H9 (cell line): ENCODE measurements around the gene AKAP11. TPM values are rescaled to one million over a fixed set of nuclear protein-coding genes. Genes with fewer than 3 reads are reported as not detected.

Source experiments
- DNase-seq: peaks from one replicate; pipeline ENCODE4 v3.0.0-alpha.2; 2017
- H2AFZ ChIP-seq: one replicate; pipeline ENCODE4 v1.6.1; 2013; ENCODE audit warnings: mild to moderate bottlenecking, low read length, control low read depth, moderate library complexity
- H2AK5ac ChIP-seq: 2 replicates; pipeline ENCODE4 v1.6.1; 2013; ENCODE audit warnings: low read length, control low read depth, mixed read lengths; ENCODE audit not compliant: insufficient read length
- H2BK120ac ChIP-seq: one replicate; pipeline ENCODE4 v1.6.1; 2013; ENCODE audit warnings: low read depth, mild to moderate bottlenecking, low read length, control low read depth, inconsistent platforms; ENCODE audit not compliant: poor library complexity, severe bottlenecking
- H2BK12ac ChIP-seq: 2 replicates; pipeline ENCODE4 v1.6.1; 2013; ENCODE audit warnings: low read length, control low read depth, mixed read lengths, low read depth; ENCODE audit not compliant: insufficient read length
- H2BK15ac ChIP-seq: 2 replicates; pipeline ENCODE4 v1.6.1; 2013; ENCODE audit warnings: low read depth, low read length, control low read depth
- H2BK20ac ChIP-seq: one replicate; pipeline ENCODE4 v1.6.1; 2013; ENCODE audit warnings: low read depth, mild to moderate bottlenecking, low read length, control low read depth, inconsistent platforms; ENCODE audit not compliant: poor library complexity, severe bottlenecking
- H2BK5ac ChIP-seq: 2 replicates; pipeline ENCODE4 v1.6.1; 2013; ENCODE audit warnings: low read length, control low read depth, mixed read lengths; ENCODE audit not compliant: insufficient read length
- H3K14ac ChIP-seq: 2 replicates; pipeline ENCODE4 v1.6.1; 2013; ENCODE audit warnings: low read length, control low read depth; ENCODE audit not compliant: insufficient read depth
- H3K18ac ChIP-seq: 2 replicates; pipeline ENCODE4 v1.6.1; 2013; ENCODE audit warnings: low read depth, mild to moderate bottlenecking, mixed read lengths, low read length, control low read depth; ENCODE audit not compliant: insufficient read length
- H3K23ac ChIP-seq: 2 replicates; pipeline ENCODE4 v1.6.1; 2013; ENCODE audit warnings: low read length, control low read depth, mixed read lengths, low read depth; ENCODE audit not compliant: insufficient read length
- H3K23me2 ChIP-seq: 2 replicates; pipeline ENCODE4 v1.6.1; 2013; ENCODE audit warnings: low read depth, mild to moderate bottlenecking, mixed read lengths, low read length, control low read depth; ENCODE audit not compliant: insufficient read length, poor library complexity, severe bottlenecking
- H3K27ac ChIP-seq: 2 replicates; pipeline ENCODE4 v1.5.1; 2013; ENCODE audit warnings: low read length, control low read depth, mixed read lengths, low read depth; ENCODE audit not compliant: insufficient read length
- H3K27me3 ChIP-seq: 2 replicates; pipeline ENCODE4 v1.6.1; 2013; ENCODE audit warnings: low read length, control low read depth, inconsistent platforms; ENCODE audit not compliant: insufficient read depth
- H3K4ac ChIP-seq: 2 replicates; pipeline ENCODE4 v1.6.1; 2013; ENCODE audit warnings: low read depth, mild to moderate bottlenecking, control low read depth, inconsistent platforms, low read length, moderate library complexity
- H3K4me1 ChIP-seq: 2 replicates; pipeline ENCODE4 v1.6.1; 2013; ENCODE audit warnings: low read length, control low read depth, inconsistent platforms; ENCODE audit not compliant: insufficient read depth
- H3K4me2 ChIP-seq: 2 replicates; pipeline ENCODE4 v1.6.1; 2013; ENCODE audit warnings: low read length, control low read depth, mixed read lengths; ENCODE audit not compliant: insufficient read length, insufficient read depth
- H3K56ac ChIP-seq: 2 replicates; pipeline ENCODE4 v1.6.1; 2013; ENCODE audit warnings: low read depth, mild to moderate bottlenecking, mixed read lengths, low read length, control low read depth; ENCODE audit not compliant: insufficient read length
- H3K79me1 ChIP-seq: 2 replicates; pipeline ENCODE4 v1.6.1; 2013; ENCODE audit warnings: low read depth, mild to moderate bottlenecking, moderate library complexity, low read length, control low read depth, inconsistent platforms; ENCODE audit not compliant: insufficient read depth, poor library complexity, severe bottlenecking
- H3K79me2 ChIP-seq: 2 replicates; pipeline ENCODE4 v1.6.1; 2013; ENCODE audit warnings: low read length, control low read depth, inconsistent platforms; ENCODE audit not compliant: insufficient read depth
- H3K9ac ChIP-seq: 2 replicates; pipeline ENCODE4 v1.6.1; 2013; ENCODE audit warnings: low read length, control low read depth, mixed read lengths; ENCODE audit not compliant: insufficient read length; ENCODE audit errors: extremely low read depth
- H3K9me3 ChIP-seq: one replicate; pipeline ENCODE4 v1.6.1; 2013; ENCODE audit warnings: low read depth, low read length, inconsistent platforms; ENCODE audit not compliant: control insufficient read depth
- H3T11ph ChIP-seq: one replicate; pipeline ENCODE4 v1.6.1; 2013; ENCODE audit warnings: mild to moderate bottlenecking, low read length, control low read depth, inconsistent platforms
- H4K20me1 ChIP-seq: one replicate; pipeline ENCODE4 v1.6.1; 2013; ENCODE audit not compliant: control insufficient read depth, insufficient read length, insufficient read depth
- H4K5ac ChIP-seq: 2 replicates; pipeline ENCODE4 v1.6.1; 2013; ENCODE audit warnings: low read depth, mild to moderate bottlenecking, mixed read lengths, low read length, control low read depth; ENCODE audit not compliant: insufficient read length
- H4K8ac ChIP-seq: replicated peaks from 2 replicates; pipeline ENCODE4 v1.6.1; 2013; ENCODE audit warnings: low read length, control low read depth, mixed read lengths, low read depth; ENCODE audit not compliant: insufficient read length
- H4K91ac ChIP-seq: 2 replicates; pipeline ENCODE4 v1.6.1; 2013; ENCODE audit warnings: low read depth, mild to moderate bottlenecking, moderate library complexity, mixed read lengths, low read length, control low read depth; ENCODE audit not compliant: insufficient read length
- H3K27ac Mint-ChIP-seq, 3 experiments: 2 replicates in 2 of 3; 3 replicates in 1 of 3; pipeline ENCODE4 v1.8.0; 2020 to 2021; ENCODE audit warnings: mixed read lengths in 3 of 3, mild to moderate bottlenecking in 1 of 3, moderate library complexity in 1 of 3
- H3K27me3 Mint-ChIP-seq: 2 replicates; pipeline ENCODE4 v1.8.0; 2021; ENCODE audit warnings: low read depth, mild to moderate bottlenecking, moderate library complexity, mixed read lengths
- H3K36me3 Mint-ChIP-seq, 3 experiments: 2 replicates in 2 of 3; 3 replicates in 1 of 3; pipeline ENCODE4 v1.8.0; 2020 to 2021; ENCODE audit warnings: low read depth in 3 of 3, mixed read lengths in 3 of 3; ENCODE audit not compliant: insufficient read depth in 1 of 3
- H3K4me1 Mint-ChIP-seq, 2 experiments: 2 replicates each; pipeline ENCODE4 v1.8.0; 2020; ENCODE audit warnings: mixed read lengths in 2 of 2
- H3K4me3 Mint-ChIP-seq, 2 experiments: 2 replicates in 1 of 2; 3 replicates in 1 of 2; pipeline ENCODE4 v1.8.0; 2020 to 2021; ENCODE audit warnings: mild to moderate bottlenecking in 2 of 2, mixed read lengths in 2 of 2, moderate library complexity in 1 of 2
- H3K9me3 Mint-ChIP-seq, 2 experiments: 2 replicates in 1 of 2; 3 replicates in 1 of 2; pipeline ENCODE4 v1.8.0; 2020; ENCODE audit warnings: mild to moderate bottlenecking in 2 of 2, mixed read lengths in 2 of 2, moderate library complexity in 1 of 2
- WGBS: extraction: QIAGEN DNeasy Blood & Tissue Kit; methylation state at CpG from one replicate; pipeline ENCODE4 v1.1.7; 2013; ENCODE audit warnings: missing lambda C conversion rate, low lambda C conversion rate, mixed read lengths; ENCODE audit not compliant: insufficient read length; ENCODE audit errors: extremely low coverage; 5-methylcytosine and 5-hydroxymethylcytosine counted together
- total RNA-seq: library from RNA; stranded (reverse); gene quantifications from 2 replicates; pipeline ENCODE4 v1.2.1, GENCODE V29; 2021
- TF ChIP-seq, protein P1 (sequence below): fragments of 200-600 bp; sonication (generic); conservative IDR thresholded peaks from 3 replicates; pipeline ENCODE4 v1.8.0; 2021; ENCODE audit warnings: antibody characterized with exemption, mild to moderate bottlenecking

AKAP11 gene
- total RNA-seq, 1 experiment from 2014 or later, result 20.5 TPM

DNA sequence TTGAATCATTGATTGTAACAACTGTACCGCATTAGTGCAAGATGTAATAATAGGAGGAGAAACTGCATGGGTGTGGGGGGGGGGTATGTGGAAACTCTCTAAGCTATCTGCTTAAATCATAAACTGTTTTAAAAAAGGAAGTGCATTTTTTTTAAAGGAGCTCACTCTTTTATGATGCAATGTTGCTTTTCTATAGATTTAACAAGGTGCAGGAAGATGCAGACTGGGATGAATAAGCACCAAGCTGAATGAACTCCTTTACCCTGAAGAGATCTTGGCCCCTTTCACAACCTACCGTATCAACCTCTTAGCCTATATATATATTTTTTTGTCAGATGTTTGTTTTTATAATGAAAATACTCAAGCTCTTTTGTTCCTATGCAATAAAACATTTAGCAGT lies 95.9 kb downstream of the AKAP11 start:
- Histone ChIP-seq H2BK120ac (no peak overlapping the region), H3K56ac (no peak overlapping the region), H4K5ac (no peak overlapping the region), H3K4me2 (no peak overlapping the region), H3K9ac (no peak overlapping the region), H2BK5ac (no peak overlapping the region), H3T11ph (no peak overlapping the region), H3K79me1 (no peaks in the 10 kb centered on the region), H2BK20ac (no peak overlapping the region), H3K14ac (no peak overlapping the region), H3K23ac (no peak overlapping the region), H2BK15ac (no peak overlapping the region), H3K4ac (no peak overlapping the region), H4K8ac (no peak overlapping the region), H4K20me1 (no peaks in the 10 kb centered on the region), H3K27me3 (no peaks in the 10 kb centered on the region), H3K9me3 (no peaks in the 10 kb centered on the region), H4K91ac (no peak overlapping the region), H3K79me2 (0 out of 2 replicates have a peak, but pooled peaks cover 2% of the 10 kb centered on the region), H3K23me2 (no peaks in the 10 kb centered on the region), H3K27ac (no peak overlapping the region), H2BK12ac (no peak overlapping the region), H3K18ac (no peak overlapping the region), H3K4me1 (peaks cover 3% of the 10 kb centered on the region; the same call in 1 of the 2 replicates), H2AFZ (no peak overlapping the region), H2AK5ac (no peak overlapping the region)
- peaks cover 14 to 17% of the 10 kb centered on the region in 2 experiments; a peak in 3 of 4 replicates for H3K4me1 Mint-ChIP-seq
- H3K27me3 Mint-ChIP-seq, result no peaks in the 10 kb centered on the region; the same call in 1 of the 2 replicates
- peaks cover 0 to 4% (median 0%) of the 10 kb centered on the region in 3 experiments; a peak in 2 of 7 replicates for H3K36me3 Mint-ChIP-seq
- no peak overlapping the region for H3K4me3 Mint-ChIP-seq
- no peak overlapping the region for H3K27ac Mint-ChIP-seq
- no peak for DNase-seq
- TF ChIP-seq, protein P1, sequence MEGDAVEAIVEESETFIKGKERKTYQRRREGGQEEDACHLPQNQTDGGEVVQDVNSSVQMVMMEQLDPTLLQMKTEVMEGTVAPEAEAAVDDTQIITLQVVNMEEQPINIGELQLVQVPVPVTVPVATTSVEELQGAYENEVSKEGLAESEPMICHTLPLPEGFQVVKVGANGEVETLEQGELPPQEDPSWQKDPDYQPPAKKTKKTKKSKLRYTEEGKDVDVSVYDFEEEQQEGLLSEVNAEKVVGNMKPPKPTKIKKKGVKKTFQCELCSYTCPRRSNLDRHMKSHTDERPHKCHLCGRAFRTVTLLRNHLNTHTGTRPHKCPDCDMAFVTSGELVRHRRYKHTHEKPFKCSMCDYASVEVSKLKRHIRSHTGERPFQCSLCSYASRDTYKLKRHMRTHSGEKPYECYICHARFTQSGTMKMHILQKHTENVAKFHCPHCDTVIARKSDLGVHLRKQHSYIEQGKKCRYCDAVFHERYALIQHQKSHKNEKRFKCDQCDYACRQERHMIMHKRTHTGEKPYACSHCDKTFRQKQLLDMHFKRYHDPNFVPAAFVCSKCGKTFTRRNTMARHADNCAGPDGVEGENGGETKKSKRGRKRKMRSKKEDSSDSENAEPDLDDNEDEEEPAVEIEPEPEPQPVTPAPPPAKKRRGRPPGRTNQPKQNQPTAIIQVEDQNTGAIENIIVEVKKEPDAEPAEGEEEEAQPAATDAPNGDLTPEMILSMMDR, result no peak
- WGBS, result no CpG with 5 or more reads among the region's 2 CpGs
- no peaks in the 10 kb centered on the region for H3K9me3 Mint-ChIP-seq
